Measurements from ENCODE around the gene AP4S1.
A peak's percentile ranks its signal among the peaks of the same experiment; 100 is the strongest.
"Not testable (repeated sequence)": the region's sequence is repeated elsewhere in the genome, so short reads cannot be mapped to it uniquely, and the experiment has no call there.

Gene AP4S1

GRCh38 chr14:31092160-31092708 is 66.8 kb downstream of the AP4S1 start:
- Histone ChIP-seq H3K36me3 (replicated peaks) (no peaks in the 10 kb centered on the region), H3K27me3 (ENCODE audit: low read depth) (no peaks in the 10 kb centered on the region), H3K4me1 (peaks cover 13% of the 10 kb centered on the region), H3K4me3 (no peak overlapping the region), H3K9me3 (no peaks in the 10 kb centered on the region)
- no peak for DNase-seq (ENCODE audit: low spot score in 2 of 2)
- in situ Hi-C loops (cut with MboI; ENCODE audit: low sequenced_read_pairs): no loop called here

GRCh38 chr14:31093884-31094839 is 68.7 kb downstream of the AP4S1 start:
- DNase-seq (ENCODE audit: low spot score in 2 of 2); H3K27me3 ChIP-seq (ENCODE audit: low read depth); H3K9me3 ChIP-seq; H3K4me3 ChIP-seq; in situ Hi-C loops (cut with MboI; ENCODE audit: low sequenced_read_pairs): not testable (repeated sequence)
- Histone ChIP-seq H3K4me1 (peaks cover 13% of the 10 kb centered on the region), H3K36me3 (replicated peaks) (peaks cover 11% of the 10 kb centered on the region; the same call in 1 of the 2 replicates)

DNA sequence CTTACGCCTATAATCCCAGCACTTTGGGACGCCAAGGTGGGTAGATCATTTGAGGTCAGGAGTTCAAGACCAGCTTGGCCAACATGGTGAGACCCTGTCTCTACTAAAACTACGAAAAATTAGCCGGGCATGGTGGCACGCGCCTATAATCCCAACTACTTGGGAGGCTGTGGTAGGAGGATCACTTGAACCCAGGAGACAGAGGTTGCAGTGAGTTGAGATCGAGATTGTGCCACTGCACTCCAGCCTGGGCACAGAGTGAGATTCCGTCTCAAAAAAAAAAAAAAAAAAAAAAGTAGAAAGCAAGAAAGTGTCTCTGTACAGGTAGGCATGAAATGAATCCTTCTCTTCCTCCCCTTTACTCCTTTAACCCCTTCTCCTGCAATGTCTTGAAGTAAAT is 70.4 kb downstream of the AP4S1 start:
- H3K4me1 ChIP-seq; H3K9me3 ChIP-seq; DNase-seq (ENCODE audit: low spot score in 2 of 2); H3K27me3 ChIP-seq (ENCODE audit: low read depth); H3K4me3 ChIP-seq; in situ Hi-C loops (cut with MboI; ENCODE audit: low sequenced_read_pairs): not testable (repeated sequence)
- H3K36me3 ChIP-seq (replicated peaks): peaks cover 24% of the 10 kb centered on the region

DNA sequence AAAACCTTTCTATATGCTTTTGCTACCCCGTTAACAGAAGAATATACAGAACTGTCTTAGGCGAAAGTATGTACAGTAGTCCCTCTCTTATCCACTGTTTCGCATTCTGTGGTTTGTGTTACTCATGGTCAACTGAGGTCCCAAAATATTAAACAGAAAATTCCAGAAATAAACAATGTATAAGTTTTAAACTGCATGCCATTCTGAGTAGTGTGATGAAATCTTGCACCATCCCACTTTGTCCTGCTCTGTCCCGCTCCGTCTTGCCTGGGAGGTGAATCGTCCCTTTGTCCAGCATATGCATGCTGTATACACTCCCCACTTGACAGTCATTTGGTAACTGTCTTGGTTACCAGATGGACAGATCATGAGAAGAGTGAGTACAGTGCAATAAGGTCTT is 70.8 kb downstream of the AP4S1 start:
- in situ Hi-C loops (cut with MboI; ENCODE audit: low sequenced_read_pairs): no loop called here
- H3K27me3 ChIP-seq (ENCODE audit: low read depth): no peaks in the 10 kb centered on the region
- H3K36me3 ChIP-seq (replicated peaks): peaks cover 28% of the 10 kb centered on the region
- H3K4me1 ChIP-seq: peaks cover 5% of the 10 kb centered on the region
- H3K9me3 ChIP-seq: no peaks in the 10 kb centered on the region
- no peak for DNase-seq (ENCODE audit: low spot score in 2 of 2)
- H3K4me3 ChIP-seq: no peak overlapping the region

- no peak overlapping the region for H3K4me3 ChIP-seq
- in situ Hi-C loops (cut with MboI; ENCODE audit: low sequenced_read_pairs): no loop called here
Observed at GRCh38 chr14:31097081-31097480, 71.6 kb downstream of the AP4S1 start.

GRCh38 chr14:31106768-31107167 is 81.3 kb downstream of the AP4S1 start:
- Histone ChIP-seq H3K27me3 (ENCODE audit: low read depth) (no peaks in the 10 kb centered on the region), H3K36me3 (replicated peaks) (peaks cover 74% of the 10 kb centered on the region), H3K4me3 (no peak overlapping the region), H3K9me3 (no peaks in the 10 kb centered on the region), H3K4me1 (0 out of 2 replicates have a peak, but pooled peaks cover 4% of the 10 kb centered on the region)
- in situ Hi-C loops (cut with MboI; ENCODE audit: low sequenced_read_pairs): no loop called here
- no peak for DNase-seq (ENCODE audit: low spot score in 2 of 2)

More at GRCh38 chr14:31097081-31097480, 71.6 kb downstream of the AP4S1 start:
- peaks cover under 1% of the 10 kb centered on the region; the same call in 1 of the 2 replicates for H3K4me1 ChIP-seq
- H3K27me3 ChIP-seq (ENCODE audit: low read depth): no peaks in the 10 kb centered on the region
- peaks cover 36% of the 10 kb centered on the region for H3K36me3 ChIP-seq (replicated peaks)
- H3K9me3 ChIP-seq: no peaks in the 10 kb centered on the region
- DNase-seq (ENCODE audit: low spot score in 2 of 2): no peak

DNA sequence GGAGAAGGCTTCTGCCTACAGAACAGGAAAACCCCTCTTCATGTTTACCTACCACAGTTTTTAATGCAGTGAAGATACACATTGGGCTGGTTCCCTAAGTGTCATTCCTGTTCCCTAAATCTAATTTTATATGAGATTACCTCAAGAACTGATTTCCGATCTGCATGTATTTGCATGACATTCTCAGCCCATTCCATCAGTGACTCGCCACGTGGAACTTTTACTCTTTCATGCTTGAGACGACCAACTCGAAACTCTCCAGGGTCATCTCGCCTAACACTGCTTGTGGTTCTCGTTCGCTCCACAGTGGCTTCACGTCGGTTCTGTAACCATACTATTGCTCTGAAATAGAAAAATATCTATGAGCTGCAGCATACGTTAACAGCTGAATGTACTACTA is 83.8 kb downstream of the AP4S1 start:
- H3K9me3 ChIP-seq: no peaks in the 10 kb centered on the region
- no peak for DNase-seq (ENCODE audit: low spot score in 2 of 2)
- H3K4me1 ChIP-seq: 0 out of 2 replicates have a peak, but pooled peaks cover 4% of the 10 kb centered on the region
- no peak overlapping the region for H3K4me3 ChIP-seq
- H3K27me3 ChIP-seq (ENCODE audit: low read depth): no peaks in the 10 kb centered on the region
- peaks cover 77% of the 10 kb centered on the region for H3K36me3 ChIP-seq (replicated peaks)
- in situ Hi-C loops (cut with MboI; ENCODE audit: low sequenced_read_pairs): no loop called here

GRCh38 chr14:31110872-31111271 is 85.4 kb downstream of the AP4S1 start:
- in situ Hi-C loops (cut with MboI; ENCODE audit: low sequenced_read_pairs): no loop called here
- Histone ChIP-seq H3K36me3 (replicated peaks) (peaks cover 83% of the 10 kb centered on the region), H3K4me3 (no peak overlapping the region), H3K4me1 (0 out of 2 replicates have a peak, but pooled peaks cover 4% of the 10 kb centered on the region), H3K27me3 (ENCODE audit: low read depth) (no peaks in the 10 kb centered on the region), H3K9me3 (no peaks in the 10 kb centered on the region)
- no peak for DNase-seq (ENCODE audit: low spot score in 2 of 2)

GRCh38 chr14:31113794-31114193 is 88.3 kb downstream of the AP4S1 start:
- Histone ChIP-seq H3K36me3 (replicated peaks) (peaks cover 78% of the 10 kb centered on the region), H3K27me3 (ENCODE audit: low read depth) (no peaks in the 10 kb centered on the region), H3K4me1 (no peaks in the 10 kb centered on the region), H3K9me3 (no peaks in the 10 kb centered on the region), H3K4me3 (no peak overlapping the region)
- DNase-seq (ENCODE audit: low spot score in 2 of 2): no peak
- in situ Hi-C loops (cut with MboI; ENCODE audit: low sequenced_read_pairs): no loop called here

DNA sequence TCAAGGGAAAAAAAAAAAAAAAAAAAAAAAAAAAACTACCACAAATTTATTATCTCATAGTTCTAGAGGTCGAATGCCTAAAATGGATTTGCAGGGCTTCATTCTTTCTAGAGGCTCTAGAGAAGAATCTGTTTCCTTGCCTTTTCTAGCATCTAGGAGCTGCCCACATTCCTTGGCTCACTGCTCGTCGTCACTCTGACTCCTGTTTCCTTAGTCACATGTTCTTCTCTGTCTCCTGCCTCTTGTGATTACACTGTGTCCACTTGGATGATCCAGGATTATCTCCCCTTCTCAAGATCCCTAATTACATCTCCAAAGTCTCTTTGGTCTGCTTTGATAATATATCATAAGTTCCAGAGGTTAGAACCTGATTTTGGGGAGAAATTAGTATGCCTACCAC is 93.4 kb downstream of the AP4S1 start:
- H3K9me3 ChIP-seq: no peaks in the 10 kb centered on the region
- H3K36me3 ChIP-seq (replicated peaks): peaks cover 64% of the 10 kb centered on the region
- DNase-seq (ENCODE audit: low spot score in 2 of 2): no peak
- peaks cover 9% of the 10 kb centered on the region for H3K4me1 ChIP-seq
- H3K27me3 ChIP-seq (ENCODE audit: low read depth): no peaks in the 10 kb centered on the region
- H3K4me3 ChIP-seq: no peak overlapping the region
- in situ Hi-C loops (cut with MboI; ENCODE audit: low sequenced_read_pairs): no loop called here

DNA sequence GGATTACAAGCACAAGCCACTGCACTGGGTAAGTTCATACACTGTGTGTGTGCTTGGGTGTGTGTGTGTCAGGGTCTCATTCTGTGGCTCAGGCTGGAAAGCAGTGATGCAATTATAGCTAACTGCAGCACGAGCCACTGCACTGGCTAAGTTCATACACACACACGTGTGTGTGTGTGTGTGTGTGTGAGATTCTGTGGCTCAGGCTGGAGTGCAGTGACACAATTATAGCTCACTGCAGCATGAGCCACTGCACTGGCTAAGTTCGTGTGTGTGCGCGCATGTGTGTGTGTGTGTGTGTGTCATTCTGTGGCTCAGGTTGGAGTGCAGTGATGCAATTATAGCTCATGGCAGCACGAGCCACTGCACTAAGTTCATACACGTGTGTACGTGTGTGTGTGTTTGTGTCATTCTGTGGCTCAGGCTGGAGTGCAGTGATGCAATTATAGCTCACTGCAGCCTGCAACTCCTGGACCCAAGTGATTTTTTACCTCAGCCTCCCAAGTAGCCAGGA is 96.7 kb downstream of the AP4S1 start:
- Histone ChIP-seq H3K4me3 (no peak overlapping the region), H3K9me3 (no peaks in the 10 kb centered on the region), H3K36me3 (replicated peaks) (peaks cover 46% of the 10 kb centered on the region), H3K27me3 (ENCODE audit: low read depth) (no peaks in the 10 kb centered on the region), H3K4me1 (peaks cover 13% of the 10 kb centered on the region)
- in situ Hi-C loops (cut with MboI; ENCODE audit: low sequenced_read_pairs): no loop called here
- peak in 1 of 2 experiments; percentile 13 for DNase-seq (ENCODE audit: low spot score in 2 of 2)

- peaks cover 13% of the 10 kb centered on the region for H3K4me1 ChIP-seq
- no peak overlapping the region for H3K4me3 ChIP-seq
- in situ Hi-C loops (cut with MboI; ENCODE audit: low sequenced_read_pairs): no loop called here
- peaks cover 49% of the 10 kb centered on the region for H3K36me3 ChIP-seq (replicated peaks)
- no peaks in the 10 kb centered on the region for H3K9me3 ChIP-seq
- no peaks in the 10 kb centered on the region for H3K27me3 ChIP-seq (ENCODE audit: low read depth)
- DNase-seq (ENCODE audit: low spot score in 2 of 2): peak; percentile 10 to 68
Observed at GRCh38 chr14:31122921-31123320, 97.5 kb downstream of the AP4S1 start.

GRCh38 chr14:31124197-31124596 is 98.7 kb downstream of the AP4S1 start:
- in situ Hi-C loops (cut with MboI; ENCODE audit: low sequenced_read_pairs): no loop called here

GRCh38 chr14:31125231-31125630 is 99.8 kb downstream of the AP4S1 start:
- no peaks in the 10 kb centered on the region for H3K9me3 ChIP-seq
- no peaks in the 10 kb centered on the region for H3K27me3 ChIP-seq (ENCODE audit: low read depth)
- DNase-seq (ENCODE audit: low spot score in 2 of 2): no peak
- in situ Hi-C loops (cut with MboI; ENCODE audit: low sequenced_read_pairs): no loop called here
- no peak overlapping the region for H3K4me3 ChIP-seq
- peaks cover 45% of the 10 kb centered on the region for H3K36me3 ChIP-seq (replicated peaks)
- H3K4me1 ChIP-seq: peaks cover 13% of the 10 kb centered on the region

More at GRCh38 chr14:31124197-31124596, 98.7 kb downstream of the AP4S1 start:
- Histone ChIP-seq H3K9me3 (no peaks in the 10 kb centered on the region), H3K4me3 (no peak overlapping the region), H3K4me1 (peaks cover 13% of the 10 kb centered on the region), H3K36me3 (replicated peaks) (peaks cover 52% of the 10 kb centered on the region), H3K27me3 (ENCODE audit: low read depth) (no peaks in the 10 kb centered on the region)
- DNase-seq (ENCODE audit: low spot score in 2 of 2): no peak

All from HAP-1 (cell line).